IMR-90 (cell line): ENCODE data around the gene PAN3. TPM values are rescaled to one million over a fixed set of nuclear protein-coding genes. Genes with fewer than 3 reads are reported as not detected.

Experiments
- ATAC-seq: fragments of 200-7000 bp; cut with Tn5 transposase; 2 replicates; pipeline ENCODE4 v1.9.1; 2020; ENCODE audit warnings: low read depth, mild to moderate bottlenecking, moderate library complexity
- BruUV-seq: library from RNA; stranded (reverse); fragments of 400-500 nt; replicated peaks from 2 replicates; lab custom pipeline; 2021; lab: Mats Ljungman, UMichigan
- CTCF ChIA-PET: fragments of 300-600 bp; formaldehyde crosslinking; extraction: SDS; loops from one replicate; lab custom pipeline; 2021; ENCODE audit warnings: antibody characterized with exemption; lab: Yijun Ruan, JAX
- POLR2A ChIA-PET: fragments of 300-600 bp; sonication (Branson Sonifier 250); formaldehyde crosslinking; loops from one replicate; lab custom pipeline; 2022; ENCODE audit warnings: antibody characterized with exemption; ENCODE audit not compliant: unreplicated experiment; lab: Charles Lee
- DNase-seq: peaks from one replicate; pipeline ENCODE4 v3.0.0; 2013
- H2AFZ ChIP-seq: replicated peaks from 2 replicates; pipeline ENCODE3; 2013; ENCODE audit warnings: low read length, mild to moderate bottlenecking; ENCODE audit not compliant: poor library complexity
- H2AK5ac ChIP-seq: 2 replicates; pipeline ENCODE4 v1.6.1; 2013; ENCODE audit warnings: low read depth, low read length, inconsistent platforms
- H2AK9ac ChIP-seq: replicated peaks from 2 replicates; pipeline ENCODE3; 2013; ENCODE audit warnings: mild to moderate bottlenecking, low read depth, low read length, moderate library complexity; ENCODE audit not compliant: poor library complexity
- H2BK120ac ChIP-seq: 2 replicates; pipeline ENCODE4 v1.6.1; 2013; ENCODE audit warnings: low read depth, low read length, inconsistent platforms
- H2BK15ac ChIP-seq: 3 replicates; pipeline ENCODE4 v1.6.1; 2013; ENCODE audit warnings: low read depth, low read length, inconsistent platforms
- H2BK20ac ChIP-seq: 2 replicates; pipeline ENCODE4 v1.6.1; 2013; ENCODE audit warnings: low read depth, mild to moderate bottlenecking, inconsistent platforms, low read length, moderate library complexity
- H2BK5ac ChIP-seq: 2 replicates; pipeline ENCODE4 v1.6.1; 2013; ENCODE audit warnings: mild to moderate bottlenecking, low read depth, low read length, inconsistent platforms; ENCODE audit not compliant: poor library complexity, severe bottlenecking
- H3K14ac ChIP-seq: replicated peaks from 2 replicates; pipeline ENCODE4 v1.6.1; 2013; ENCODE audit warnings: low read depth, low read length, inconsistent platforms
- H3K18ac ChIP-seq: 2 replicates; pipeline ENCODE4 v1.6.1; 2013; ENCODE audit warnings: low read depth, low read length, control low read depth
- H3K23ac ChIP-seq: 2 replicates; pipeline ENCODE4 v1.6.1; 2013; ENCODE audit warnings: low read depth, low read length, inconsistent platforms
- H3K27ac ChIP-seq: 2 replicates; pipeline ENCODE4 v1.5.1; 2013; ENCODE audit warnings: mild to moderate bottlenecking, control low read depth, low read length; ENCODE audit not compliant: insufficient read depth
- H3K27me3 ChIP-seq: 2 replicates; pipeline ENCODE4 v1.6.1; 2013; ENCODE audit warnings: low read length; ENCODE audit not compliant: control insufficient read depth, insufficient read depth
- H3K36me3 ChIP-seq: 2 replicates; pipeline ENCODE4 v1.6.1; 2013; ENCODE audit warnings: low read length, mixed read lengths; ENCODE audit not compliant: control insufficient read depth, insufficient read depth
- H3K4ac ChIP-seq: 2 replicates; pipeline ENCODE4 v1.6.1; 2013; ENCODE audit warnings: low read depth, low read length, inconsistent platforms
- H3K4me1 ChIP-seq: 2 replicates; pipeline ENCODE4 v1.6.1; 2013; ENCODE audit warnings: low read length, mixed read lengths; ENCODE audit not compliant: control insufficient read depth, insufficient read depth
- H3K4me2 ChIP-seq: 2 replicates; pipeline ENCODE4 v1.6.1; 2013; ENCODE audit warnings: low read depth, mild to moderate bottlenecking, control low read depth, low read length, moderate library complexity
- H3K4me3 ChIP-seq: 2 replicates; pipeline ENCODE4 v1.5.1; 2013; ENCODE audit warnings: low read depth, mild to moderate bottlenecking, control low read depth, low read length, moderate library complexity; ENCODE audit not compliant: insufficient read depth
- H3K56ac ChIP-seq: 2 replicates; pipeline ENCODE4 v1.6.1; 2013; ENCODE audit warnings: low read length, inconsistent platforms; ENCODE audit not compliant: insufficient read depth; ENCODE audit errors: extremely low read depth
- H3K79me1 ChIP-seq, 2 experiments: 2 replicates each; pipeline ENCODE4 v1.6.1; 2013; ENCODE audit warnings: low read length in 2 of 2, inconsistent platforms in 1 of 2, low read depth in 1 of 2
- H3K9ac ChIP-seq: 2 replicates; pipeline ENCODE4 v1.6.1; 2013; ENCODE audit warnings: low read depth, low read length, control low read depth
- H3K9me1 ChIP-seq: 2 replicates; pipeline ENCODE4 v1.6.1; 2013; ENCODE audit warnings: low read length, inconsistent platforms; ENCODE audit not compliant: insufficient read depth
- H3K9me3 ChIP-seq: 2 replicates; pipeline ENCODE4 v1.6.1; 2013; ENCODE audit warnings: low read length; ENCODE audit not compliant: control insufficient read depth, insufficient read depth
- H4K20me1 ChIP-seq: 2 replicates; pipeline ENCODE4 v1.6.1; 2013; ENCODE audit warnings: low read length, inconsistent platforms; ENCODE audit not compliant: insufficient read depth
- H4K5ac ChIP-seq: 2 replicates; pipeline ENCODE4 v1.6.1; 2013; ENCODE audit warnings: mild to moderate bottlenecking, low read depth, low read length, control low read depth
- H4K8ac ChIP-seq, 2 experiments: 2 replicates each; pipeline ENCODE4 v1.6.1; 2013; ENCODE audit warnings: low read depth in 2 of 2, low read length in 2 of 2, control low read depth in 1 of 2, inconsistent platforms in 1 of 2
- H4K91ac ChIP-seq: 2 replicates; pipeline ENCODE4 v1.6.1; 2013; ENCODE audit warnings: low read depth, low read length, inconsistent platforms; ENCODE audit not compliant: insufficient read depth
- MAZ ChIP-seq: IDR thresholded peaks from 2 replicates; pipeline ENCODE4 v1.6.1; 2012; ENCODE audit warnings: low read depth, mild to moderate bottlenecking, low read length, improper control_type of control experiment, moderate library complexity, borderline replicate concordance
- RFX5 ChIP-seq: IDR thresholded peaks from 2 replicates; pipeline ENCODE4 v1.8.0; 2012; ENCODE audit warnings: low read depth, mild to moderate bottlenecking, low read length, moderate library complexity
- WGBS, 2 experiments: methylation state at CpG; one replicate each; pipeline versions ENCODE4 v1.1.5 to v1.1.7; 2013; ENCODE audit warnings: missing lambda C conversion rate in 2 of 2; ENCODE audit not compliant: insufficient read length in 1 of 2; ENCODE audit errors: extremely low coverage in 2 of 2; 5-methylcytosine and 5-hydroxymethylcytosine counted together
- dilution Hi-C: fragments of 300-500 bp; cut with HindIII; formaldehyde crosslinking; loops from one replicate; pipeline ENCODE4 v1.14.3; 2018; ENCODE audit warnings: low sequenced_read_pairs; ENCODE audit not compliant: unreplicated experiment
- in situ Hi-C: fragments of 300-500 bp; cut with MboI; formaldehyde crosslinking; loops from 3 replicates; pipeline ENCODE4 v1.14.3; 2019; ENCODE audit warnings: low sequenced_read_pairs, inconsistent platforms, mixed read lengths
- intact Hi-C: fragments of 100-400 bp; cut with micrococcal nuclease; formaldehyde crosslinking; loops from 2 replicates; pipeline ENCODE4 v1.10.0; 2022
- polyA plus RNA-seq, 3 experiments: library from polyadenylated mRNA; depleted of rRNA; stranded (reverse); fragments of >200 nt; gene quantifications; 2 replicates each; pipeline ENCODE4 v1.2.3, GENCODE V29; 2012; ENCODE audit warnings: low replicate concordance in 1 of 3
- total RNA-seq: library from RNA; depleted of rRNA; stranded (reverse); fragments of >200 nt; gene quantifications from 2 replicates; pipeline ENCODE4 v1.2.3, GENCODE V29; 2012

Gene PAN3
- total and polyA plus RNA-seq, 2 of the 4 experiments (the other 2 are of a cell fraction), result 6.6 to 15.1 TPM

DNA sequence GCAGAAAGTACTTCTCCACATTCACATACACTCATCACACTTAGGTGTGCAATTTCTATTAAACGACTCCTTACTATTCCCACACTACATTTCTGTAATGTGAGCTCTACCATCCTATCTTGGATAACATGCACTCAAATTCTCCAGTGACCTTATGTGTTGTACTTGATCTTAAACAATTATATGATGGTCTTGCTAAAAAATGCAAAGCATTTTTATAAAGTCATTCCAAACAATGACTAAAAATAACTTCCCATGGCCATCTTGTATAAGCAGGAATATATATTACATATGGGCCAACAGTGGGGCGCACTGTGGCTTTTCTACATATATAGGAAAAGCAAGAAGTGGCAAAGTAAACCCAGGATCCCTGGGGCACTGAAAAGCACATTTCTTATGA is 201.1 kb downstream of the PAN3 start:
- Histone ChIP-seq H4K8ac (peak overlapping the region; percentile 48 to 75; a peak in 3 of 4 replicates), H2AFZ (no peak overlapping the region), H2BK5ac (peak overlapping the region; percentile 83), H3K36me3 (no peaks in the 10 kb centered on the region), H3K23ac (peak overlapping the region; percentile 95), H3K9ac (no peak overlapping the region), H4K5ac (peak overlapping the region; percentile 56; the same call in 1 of the 2 replicates), H3K4me3 (no peak overlapping the region), H3K18ac (peak overlapping the region; percentile 62; the same call in 1 of the 2 replicates), H2AK9ac (no peak overlapping the region), H2BK120ac (peak overlapping the region; percentile 98), H3K4ac (peak overlapping the region; percentile 94), H3K9me1 (peaks cover 23% of the 10 kb centered on the region), H3K56ac (peak overlapping the region; percentile 24; the same call in 1 of the 2 replicates), H3K9me3 (no peaks in the 10 kb centered on the region), H3K4me2 (peak overlapping the region; percentile 65; the same call in 1 of the 2 replicates), H4K20me1 (no peaks in the 10 kb centered on the region), H3K79me1 (peaks cover 0 to 4% of the 10 kb centered on the region in 2 experiments; a peak in 1 of 4 replicates), H3K27ac (peak overlapping the region; percentile 6; the same call in 1 of the 2 replicates), H3K14ac (peak overlapping the region; percentile 95), H4K91ac (peak overlapping the region; percentile 86), H3K27me3 (no peaks in the 10 kb centered on the region), H2BK15ac (peak overlapping the region; percentile 83; the same call in 1 of the 3 replicates), H2BK20ac (peak overlapping the region; percentile 96), H2AK5ac (peak overlapping the region; percentile 82), H3K4me1 (peaks cover 33% of the 10 kb centered on the region)
- intact Hi-C loops (loop anchor here (5.0 kb wide), 1 partner anchor 138 kb away; no protein-coding TSS in a partner anchor), dilution Hi-C loops (no loop called here), in situ Hi-C loops (no loop called here)
- ATAC-seq, result peak; percentile 75
- BruUV-seq, result no TSS peak
- CTCF ChIA-PET, result interaction anchor here (1.3 kb wide), 1 partner anchor 15 kb away, joined by 3 read pairs; no protein-coding TSS in a partner anchor
- 80% methylated on average over 1 of the region's 2 CpGs; no CpG with 5 or more reads in 1 of the 2 experiments for WGBS, 2 experiments
- peak; percentile 85 for DNase-seq
- TF ChIP-seq RFX5, result peak; percentile 42; the same call in 1 of the 2 replicates
- no peak for TF ChIP-seq MAZ
- POLR2A ChIA-PET, result no interaction called here
